GM19438 (cell line): Measurements from ENCODE around the gene DZIP1L.
"Not testable (repeated sequence)": the region's sequence is repeated elsewhere in the genome, so short reads cannot be mapped to it uniquely, and the experiment has no call there.

Source experiments
- ATAC-seq: cut with Tn5 transposase; IDR thresholded peaks from one replicate; pipeline ENCODE4 v1.9.1; 2021; ENCODE audit warnings: low read depth; ENCODE audit not compliant: unreplicated experiment

Gene DZIP1L

GRCh38 chr3:138114431-138114918, 933 bp downstream of the DZIP1L start:
- no peak for ATAC-seq

GRCh38 chr3:138113326-138113725, 2.1 kb downstream of the DZIP1L start:
- no peak for ATAC-seq

- ATAC-seq = no peak
Measured at GRCh38 chr3:138112362-138112761, 3.0 kb downstream of the DZIP1L start.

- ATAC-seq = no peak
Measured at GRCh38 chr3:138105598-138105997, 9.8 kb downstream of the DZIP1L start.

- ATAC-seq = no peak
Measured at GRCh38 chr3:138103466-138103865, 11.9 kb downstream of the DZIP1L start.

- ATAC-seq = not testable (repeated sequence)
Measured at GRCh38 chr3:138101351-138101940, 14.0 kb downstream of the DZIP1L start.

DNA sequence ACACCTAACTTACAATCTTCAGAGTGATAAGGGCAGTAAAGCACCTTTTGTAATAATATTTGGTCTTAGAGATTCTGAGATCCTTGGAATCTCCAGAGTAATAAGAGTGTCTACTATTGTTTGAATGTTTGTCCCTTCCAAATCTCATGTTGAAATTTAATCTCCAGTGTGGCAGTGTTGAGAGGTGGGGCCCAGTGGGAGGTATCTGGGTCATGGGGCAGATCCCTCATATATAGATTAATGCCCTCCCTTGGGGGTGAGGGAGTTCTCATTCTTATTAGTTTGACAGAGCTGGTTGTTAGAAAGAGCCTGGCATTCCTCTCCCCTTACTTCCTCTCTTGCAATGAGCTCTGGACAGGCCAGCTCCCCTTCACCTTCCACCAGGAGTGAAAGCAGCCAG, 16.0 kb downstream of the DZIP1L start:
- no peak for ATAC-seq

- ATAC-seq = no peak
Measured at GRCh38 chr3:138097192-138098172, 17.9 kb downstream of the DZIP1L start.

DNA sequence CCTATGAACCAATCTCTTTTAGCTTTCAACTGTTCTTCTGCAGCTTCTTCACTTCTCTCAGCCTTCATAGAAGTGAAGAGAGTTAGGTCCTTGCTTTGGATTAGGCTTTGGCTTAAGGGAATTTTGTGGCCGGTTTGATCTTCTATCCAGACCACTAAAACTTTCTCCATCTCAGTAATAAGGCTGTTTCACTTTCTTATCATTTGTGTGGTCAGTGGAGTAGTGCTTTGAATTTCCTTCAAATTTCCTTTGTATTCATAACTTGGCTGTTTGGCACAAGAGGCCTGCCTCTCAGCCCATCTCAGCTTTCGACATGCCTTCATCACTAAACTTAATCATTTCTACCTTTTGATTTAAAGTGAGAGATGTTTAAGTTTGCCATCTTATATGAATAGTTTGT, 21.7 kb downstream of the DZIP1L start:
- no peak for ATAC-seq

DNA sequence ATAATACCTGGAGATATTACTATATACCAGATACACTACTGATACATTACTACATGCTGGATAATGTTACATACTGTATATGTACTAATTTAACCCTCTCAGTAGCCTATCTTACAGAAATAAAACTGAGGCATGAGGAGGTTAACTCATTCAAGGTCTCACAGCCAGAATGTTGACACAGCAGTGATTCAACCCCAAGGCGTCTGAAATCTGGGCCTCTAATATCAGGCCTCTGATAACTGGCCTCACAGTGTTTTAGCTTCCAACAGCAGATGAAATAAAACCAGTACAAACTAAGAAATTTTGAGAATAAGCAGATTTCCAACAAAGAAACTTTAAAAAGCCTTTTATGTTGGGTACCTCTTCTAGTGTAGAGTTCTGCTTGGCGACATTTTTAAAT, 23.4 kb downstream of the DZIP1L start:
- ATAC-seq = no peak

- ATAC-seq = no peak
Measured at GRCh38 chr3:138089091-138089490, 26.3 kb downstream of the DZIP1L start.

DNA sequence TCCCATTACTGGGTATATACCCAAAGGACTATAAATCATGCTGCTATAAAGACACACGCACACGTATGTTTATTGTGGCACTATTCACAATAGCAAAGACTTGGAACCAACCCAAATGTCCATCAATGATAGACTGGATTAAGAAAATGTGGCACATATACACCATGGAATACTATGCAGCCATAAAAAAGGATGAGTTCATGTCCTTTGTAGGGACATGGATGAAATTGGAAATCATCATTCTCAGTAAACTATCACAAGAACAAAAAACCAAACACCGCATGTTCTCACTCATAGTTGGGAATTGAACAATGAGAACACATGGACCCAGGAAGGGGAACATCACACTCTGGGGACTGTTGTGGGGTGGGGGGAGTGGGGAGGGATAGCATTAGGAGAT, 29.7 kb downstream of the DZIP1L start:
- not testable (repeated sequence) for ATAC-seq

GRCh38 chr3:138084196-138084595, 31.2 kb downstream of the DZIP1L start:
- ATAC-seq = no peak

DNA sequence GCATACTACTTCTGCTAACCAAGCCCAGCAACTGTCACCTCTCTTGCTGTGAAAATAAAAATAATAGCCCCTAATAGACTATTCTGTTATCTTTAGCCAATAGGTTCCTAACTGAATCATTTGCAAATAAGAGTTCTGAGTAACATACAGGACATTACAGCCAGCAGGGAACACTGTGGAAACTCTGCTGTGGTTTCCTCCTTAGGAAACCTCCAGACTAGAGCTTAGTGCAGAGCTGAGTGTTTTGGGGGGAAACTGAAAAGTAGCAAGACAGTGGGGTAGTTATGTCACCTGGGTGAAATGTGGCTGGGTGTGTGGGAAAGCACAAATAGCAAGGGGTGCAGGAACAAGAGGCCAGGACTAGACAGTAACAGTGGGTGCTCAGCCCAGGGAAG, 32.4 kb downstream of the DZIP1L start:
- peak; percentile 36 for ATAC-seq

- peak; percentile 69 for ATAC-seq
Measured at GRCh38 chr3:138082085-138082991, 33.1 kb downstream of the DZIP1L start.

DNA sequence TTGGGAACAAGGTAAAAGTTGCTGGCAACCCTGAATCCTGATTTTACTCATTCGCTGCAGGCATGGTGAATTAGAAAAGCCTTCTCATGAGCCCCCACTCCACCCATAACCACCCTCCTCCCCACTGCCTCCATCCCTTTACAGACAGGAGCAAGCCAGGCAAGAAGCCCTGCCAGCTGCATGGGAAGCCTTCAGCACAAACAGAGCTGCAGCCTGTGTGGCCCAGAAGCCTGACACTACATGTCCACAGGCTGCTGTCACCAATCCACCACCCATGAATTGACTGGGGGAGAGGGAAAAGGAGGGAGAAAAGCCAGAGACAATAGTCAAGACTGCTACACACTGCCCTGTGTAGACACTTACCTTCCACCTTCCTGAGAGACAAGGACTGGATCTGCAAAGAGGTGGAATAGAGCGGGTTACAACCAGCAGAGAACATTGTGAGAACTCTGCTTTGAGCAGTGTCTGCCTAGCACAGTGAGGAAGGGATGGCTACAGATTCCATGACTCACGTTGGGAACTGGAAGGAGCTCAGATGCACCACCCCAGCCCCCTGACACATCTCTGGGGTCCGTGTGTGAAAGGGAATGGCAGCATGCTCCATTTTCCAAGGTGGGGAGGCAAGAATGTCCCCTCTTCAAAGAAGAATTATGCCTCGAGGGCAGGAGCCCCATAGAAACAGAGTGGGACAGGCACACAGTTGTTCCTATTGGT, 33.9 kb downstream of the DZIP1L start:
- no peak for ATAC-seq

- no peak for ATAC-seq
Measured at GRCh38 chr3:138079901-138080300, 35.5 kb downstream of the DZIP1L start.

DNA sequence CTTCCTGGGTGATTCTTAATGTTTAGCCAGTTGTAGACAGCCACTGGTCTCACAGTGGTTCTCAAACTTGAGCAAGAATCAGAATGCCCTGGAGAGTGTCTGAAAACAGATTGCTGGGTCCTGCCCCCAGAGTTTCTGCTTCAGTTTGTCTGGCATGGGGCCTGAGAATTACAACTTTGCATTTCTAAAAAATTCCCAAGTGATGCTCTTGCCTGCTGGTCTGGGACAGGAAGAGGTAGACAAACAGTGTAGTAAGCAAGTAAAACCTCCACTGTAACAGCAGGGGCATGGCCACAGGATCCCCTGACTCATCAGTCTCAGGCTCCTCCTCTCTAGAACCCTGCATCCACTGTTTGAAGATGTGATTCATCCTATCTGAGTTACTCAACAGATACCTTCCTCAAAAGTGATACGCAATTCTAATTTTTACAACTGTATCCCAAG, 36.5 kb downstream of the DZIP1L start:
- ATAC-seq = no peak

DNA sequence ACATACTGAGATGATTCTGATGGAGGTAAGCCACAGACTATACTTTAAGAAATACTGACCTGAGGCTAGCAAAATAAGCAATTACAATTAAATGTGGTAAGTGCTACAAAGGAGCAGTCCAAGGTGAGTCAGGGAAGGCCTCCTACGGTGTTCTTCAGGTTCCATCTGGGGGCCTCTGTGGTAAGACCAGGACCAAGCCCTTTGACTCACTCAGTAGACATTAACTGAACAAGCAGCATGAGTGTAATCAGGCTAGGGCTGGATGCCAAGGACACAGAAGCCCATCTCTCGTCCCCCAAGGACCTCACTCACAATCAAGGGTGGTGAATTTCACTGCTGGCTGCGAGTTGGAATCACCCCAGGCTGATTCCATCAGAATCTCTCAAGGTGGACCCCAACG, 37.3 kb downstream of the DZIP1L start:
- ATAC-seq = no peak

DNA sequence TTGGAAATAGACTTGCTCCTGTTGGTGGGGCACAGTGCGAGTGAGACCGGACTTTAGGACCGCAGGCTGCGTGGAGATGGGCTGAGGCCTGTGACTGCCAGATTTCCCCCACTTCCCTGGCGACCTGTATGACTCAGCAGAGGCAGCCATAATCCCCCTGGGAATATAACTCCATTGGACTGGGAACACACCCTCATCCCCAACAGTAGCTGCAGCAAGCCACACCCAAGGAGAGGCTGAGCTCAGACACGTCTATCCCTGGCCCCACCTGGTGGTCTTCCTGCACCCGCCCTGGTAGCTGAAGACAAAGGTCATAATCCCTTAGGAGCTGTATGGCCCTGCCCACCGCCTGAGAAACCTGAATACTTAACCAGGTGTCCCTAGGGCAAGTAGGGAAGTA, 42.6 kb downstream of the DZIP1L start:
- no peak for ATAC-seq
